Kasumi-1 (cell line): ENCODE measurements around the gene MAGI3.
A peak's percentile ranks its signal among the peaks of the same experiment; 100 is the strongest.
"Not testable (repeated sequence)": the region's sequence is repeated elsewhere in the genome, so short reads cannot be mapped to it uniquely, and the experiment has no call there.

Source experiments
- DNase-seq, 2 experiments: peaks; one replicate each; lab custom pipeline; 2025; lab: John Stamatoyannopoulos, UW

The MAGI3 gene

DNA sequence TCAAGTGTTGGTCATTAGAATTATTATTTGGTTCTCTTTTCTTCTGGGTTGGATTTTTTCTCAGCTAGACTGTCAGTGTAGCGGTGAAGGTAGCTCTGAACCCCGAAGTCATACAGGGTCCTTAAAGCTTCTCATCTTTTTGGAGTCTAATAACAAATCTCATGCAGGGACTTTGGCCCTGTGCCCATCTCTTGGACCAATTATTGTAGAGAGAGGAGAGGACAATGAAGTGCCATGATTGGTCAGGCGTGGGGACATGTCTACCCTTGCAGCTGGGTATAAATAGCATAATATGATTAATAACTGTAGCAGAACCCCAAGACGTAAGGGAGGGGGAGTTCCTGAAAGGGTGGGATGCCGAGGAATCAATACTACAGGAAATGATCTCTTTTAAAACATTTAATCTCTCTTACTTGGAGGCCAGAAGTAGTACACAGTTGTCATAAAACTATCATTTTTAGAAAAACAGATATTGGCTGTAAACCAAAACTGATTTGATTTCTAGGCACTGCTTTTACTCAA lies 8.8 kb downstream of the MAGI3 start:
- no peak for DNase-seq

DNA sequence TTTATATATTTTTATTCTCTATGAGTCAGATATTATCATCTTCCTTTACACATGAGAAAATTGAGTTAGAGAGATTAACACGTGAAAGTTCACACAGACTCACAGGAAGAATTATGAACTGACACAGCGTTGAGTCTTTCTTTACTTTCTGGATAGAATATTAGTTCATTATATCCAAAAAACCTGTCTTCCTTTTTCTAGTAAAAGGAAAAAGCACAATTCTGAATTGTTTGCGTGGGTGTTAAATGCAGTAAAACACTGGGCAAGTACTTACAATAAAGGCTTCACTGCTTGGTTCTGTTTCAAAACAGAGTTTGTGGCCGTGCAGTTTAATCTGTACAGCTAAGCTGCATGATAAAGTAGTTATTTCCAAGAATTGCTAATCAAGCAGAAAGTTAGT lies 10.8 kb downstream of the MAGI3 start:
- DNase-seq = no peak

DNA sequence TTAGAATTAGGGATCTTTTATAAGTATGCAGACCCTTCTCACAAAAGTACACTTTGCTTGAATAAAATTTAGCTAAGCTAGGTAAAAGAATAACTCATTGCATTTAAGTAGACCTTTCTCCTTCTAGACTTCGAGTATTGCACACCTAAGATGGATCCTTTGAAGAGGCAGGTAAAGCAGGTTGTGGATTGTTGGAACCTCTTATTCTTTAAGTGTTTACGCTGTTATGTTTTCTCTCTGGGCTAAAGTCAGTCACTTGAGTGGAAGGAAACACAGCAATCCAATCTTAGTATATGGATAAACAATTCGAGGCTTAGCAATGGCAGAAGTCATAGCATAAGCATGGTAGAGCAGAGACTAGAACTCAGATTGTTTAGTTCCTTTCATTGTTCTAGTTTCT lies 11.4 kb downstream of the MAGI3 start:
- no peak for DNase-seq

DNA sequence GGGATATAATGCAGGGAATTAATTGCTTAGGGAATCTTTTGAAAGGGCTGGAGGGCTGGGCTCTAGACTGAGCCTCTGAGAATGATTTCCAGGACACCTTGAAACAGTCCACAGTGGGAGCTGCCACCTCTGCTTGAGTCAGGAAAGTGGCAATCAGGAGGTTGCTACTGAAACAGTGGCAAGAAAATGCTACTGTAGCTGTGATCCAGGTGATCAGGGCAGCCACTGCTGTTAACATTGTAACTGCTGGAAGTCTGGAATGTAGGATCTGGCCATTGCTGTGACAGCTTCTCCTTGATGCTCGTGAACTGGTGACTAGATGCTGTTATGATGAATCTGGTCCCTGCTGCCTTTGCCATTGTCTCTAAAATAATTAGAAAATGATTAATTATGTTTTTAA lies 12.8 kb downstream of the MAGI3 start:
- no peak for DNase-seq

DNA sequence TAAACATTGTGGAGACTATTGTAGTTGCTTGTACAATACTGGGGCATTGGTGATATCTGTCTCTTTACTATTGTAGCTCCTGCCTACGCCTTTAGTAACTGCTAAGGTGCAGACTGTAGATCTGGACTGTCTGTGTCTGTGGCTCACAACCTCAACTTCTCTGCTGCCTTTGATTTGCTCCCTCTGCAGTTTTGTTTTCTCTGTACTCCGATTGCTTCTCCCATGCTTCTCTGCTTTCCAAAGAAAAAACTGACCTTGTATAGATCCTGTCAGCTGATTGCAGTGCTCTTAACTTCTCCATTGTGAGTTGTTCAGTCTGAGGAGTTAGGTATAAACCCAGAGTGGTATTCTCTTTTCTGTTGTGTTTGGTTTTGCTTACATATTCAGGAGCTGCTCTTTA lies 15.3 kb downstream of the MAGI3 start:
- no peak for DNase-seq

DNA sequence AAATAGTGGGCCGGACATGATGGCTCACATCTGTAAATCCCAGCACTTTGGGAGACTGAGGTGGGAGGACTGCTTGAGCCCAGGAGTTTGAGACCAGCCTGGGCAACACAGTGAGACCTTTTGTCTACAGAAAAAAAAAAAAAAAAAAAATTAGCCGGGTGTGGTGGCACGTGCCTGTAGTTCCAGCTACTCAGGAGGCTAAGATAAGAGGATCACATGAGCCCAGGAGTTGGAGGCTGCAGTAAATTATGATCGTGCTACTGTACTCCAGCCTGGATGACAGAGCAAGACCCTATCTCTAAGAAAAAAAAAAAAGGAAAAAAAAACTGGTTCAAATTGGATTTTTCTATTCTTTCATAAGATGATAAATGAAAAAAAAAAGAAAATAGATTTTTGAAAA lies 15.8 kb downstream of the MAGI3 start:
- DNase-seq = not testable (repeated sequence)

DNA sequence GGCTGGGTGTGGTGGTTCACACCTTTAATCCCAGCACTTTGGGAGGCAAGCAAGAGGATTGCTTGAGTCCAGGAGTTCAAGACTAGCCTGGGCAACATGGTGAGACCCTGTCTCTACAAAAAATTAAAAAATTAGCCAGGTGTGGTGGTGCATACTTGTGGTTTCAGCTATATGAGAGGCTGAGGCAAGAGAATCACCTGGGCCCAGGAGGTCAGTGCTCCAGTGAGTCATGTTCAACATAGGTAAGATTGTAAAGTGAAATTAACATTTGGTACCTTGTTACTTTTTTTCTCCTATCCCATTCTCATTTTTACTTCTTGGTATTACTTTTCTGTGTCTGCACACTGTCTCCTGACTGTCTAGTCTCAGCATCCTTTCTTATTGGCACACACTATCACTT lies 19.0 kb downstream of the MAGI3 start:
- no peak for DNase-seq

DNA sequence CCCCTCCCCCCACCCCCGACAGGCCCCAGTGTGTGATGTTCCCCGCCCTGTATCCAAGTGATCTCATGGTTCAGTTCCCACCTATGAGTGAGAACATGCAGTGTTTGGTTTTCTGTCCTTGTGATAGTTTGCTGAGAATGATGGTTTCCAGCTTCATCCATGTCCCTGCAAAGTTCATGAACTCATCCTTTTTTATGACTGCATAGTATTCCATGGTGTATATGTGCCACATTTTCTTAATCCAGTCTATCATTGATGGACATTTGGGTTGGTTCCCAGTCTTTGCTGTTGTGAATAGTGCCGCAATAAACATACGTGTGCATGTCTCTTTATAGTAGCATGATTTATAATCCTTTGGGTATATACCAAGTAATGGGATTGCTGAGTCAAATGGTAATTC lies 21.7 kb downstream of the MAGI3 start:
- not testable (repeated sequence) for DNase-seq

DNA sequence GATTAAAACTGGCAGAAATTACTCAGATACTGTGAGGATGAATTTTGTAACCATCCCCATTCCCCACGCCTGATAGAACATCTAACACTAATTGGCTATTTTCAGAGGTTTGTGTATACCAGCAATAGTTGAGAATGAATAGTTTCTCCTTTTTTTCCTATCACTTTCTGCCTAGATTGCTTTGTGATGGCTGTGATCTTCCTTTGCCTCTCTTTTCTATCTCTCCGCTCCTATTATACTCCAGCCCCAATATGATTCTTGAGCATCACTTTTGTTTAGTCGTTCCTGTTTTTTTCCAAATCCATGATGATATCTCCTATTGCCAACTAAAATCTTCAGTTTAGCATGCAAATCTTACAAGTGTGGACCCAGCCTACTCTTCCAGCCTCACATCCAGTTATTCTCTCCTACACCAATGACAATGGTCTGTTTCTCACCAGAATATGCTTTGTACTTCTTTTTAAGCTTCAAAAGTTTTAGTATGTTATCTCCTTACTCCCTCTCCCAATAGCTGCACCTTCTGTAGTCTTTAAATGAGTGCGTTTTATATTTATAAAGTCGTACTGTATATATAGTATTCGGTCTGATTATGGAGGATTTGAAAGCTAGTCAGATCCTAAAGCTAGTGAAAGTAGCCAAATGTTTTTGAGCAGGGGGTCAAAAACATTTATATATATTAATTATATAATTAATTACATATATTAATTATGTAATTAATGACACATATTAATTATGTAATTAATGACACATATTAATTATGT lies 25.2 kb downstream of the MAGI3 start:
- DNase-seq = peak; percentile 21 to 60

DNA sequence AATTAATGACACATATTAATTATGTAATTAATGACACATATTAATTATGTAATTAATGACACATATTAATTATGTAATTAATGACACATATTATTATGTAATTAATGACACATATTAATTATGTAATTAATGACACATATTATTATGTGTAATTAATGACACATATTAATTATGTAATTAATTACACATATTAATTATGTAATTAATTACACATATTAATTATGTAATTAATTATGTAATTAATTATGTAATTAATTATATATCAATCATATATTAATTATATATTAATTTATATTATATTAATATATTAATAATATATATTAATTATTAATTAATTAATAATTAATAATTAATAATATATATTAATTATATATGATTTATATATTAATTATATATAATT lies 25.8 kb downstream of the MAGI3 start:
- not testable (repeated sequence) for DNase-seq

DNA sequence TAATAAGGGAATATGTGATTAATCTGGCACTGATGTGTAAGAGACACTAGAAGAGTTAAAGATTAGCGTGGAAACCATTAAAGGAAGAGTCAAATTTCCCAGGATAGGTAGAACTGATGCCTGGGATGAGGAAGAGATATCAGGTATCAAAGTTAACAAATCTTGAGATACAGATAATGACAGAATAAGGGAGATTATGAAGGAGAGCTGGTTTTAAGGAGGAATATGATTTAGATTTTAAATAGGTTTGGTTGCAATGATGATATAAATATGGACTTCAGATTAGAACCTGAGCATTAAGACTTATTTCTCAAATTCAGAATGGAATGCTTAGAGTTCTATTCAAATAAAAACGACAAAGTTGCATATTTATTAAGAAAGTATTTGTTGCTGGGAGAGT lies 26.2 kb downstream of the MAGI3 start:
- DNase-seq = peak in 1 of 2 experiments; percentile 25

DNA sequence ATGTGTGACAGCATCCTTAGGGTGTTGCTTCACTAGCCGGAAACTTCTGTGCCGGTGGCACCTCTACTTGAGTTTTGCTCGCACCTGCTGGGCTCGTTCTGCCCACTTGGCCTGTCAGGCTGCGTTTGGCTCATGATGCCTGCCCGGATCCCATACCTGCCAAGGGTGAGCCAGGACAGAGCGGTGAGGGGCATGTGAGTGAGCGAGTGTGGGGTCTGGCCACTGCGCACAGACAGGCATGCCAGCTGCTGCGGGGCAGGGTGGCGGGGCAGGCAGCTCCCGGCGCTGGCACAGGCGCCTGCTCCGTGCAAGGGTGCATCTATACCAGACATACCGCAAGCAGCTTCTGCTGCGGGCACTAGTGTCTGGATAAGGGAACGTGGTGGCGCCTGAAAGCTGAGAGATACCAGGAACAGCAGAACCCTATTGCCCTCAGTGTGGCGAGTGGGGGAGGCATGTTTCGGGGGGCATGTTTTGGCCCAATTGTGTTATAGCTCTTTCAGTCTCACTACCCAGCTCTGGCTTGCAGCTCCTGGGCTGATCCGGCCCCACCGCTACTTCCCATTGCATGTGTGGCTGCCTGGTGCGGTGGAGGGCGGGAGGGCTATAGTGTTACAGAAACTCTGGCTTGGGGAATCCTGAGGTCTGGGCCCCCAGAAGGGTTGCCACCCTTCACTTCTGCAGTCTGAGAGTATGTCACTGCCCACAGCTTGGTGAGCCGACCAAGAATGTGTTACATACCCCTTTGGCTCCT lies 32.2 kb downstream of the MAGI3 start:
- DNase-seq = no peak

DNA sequence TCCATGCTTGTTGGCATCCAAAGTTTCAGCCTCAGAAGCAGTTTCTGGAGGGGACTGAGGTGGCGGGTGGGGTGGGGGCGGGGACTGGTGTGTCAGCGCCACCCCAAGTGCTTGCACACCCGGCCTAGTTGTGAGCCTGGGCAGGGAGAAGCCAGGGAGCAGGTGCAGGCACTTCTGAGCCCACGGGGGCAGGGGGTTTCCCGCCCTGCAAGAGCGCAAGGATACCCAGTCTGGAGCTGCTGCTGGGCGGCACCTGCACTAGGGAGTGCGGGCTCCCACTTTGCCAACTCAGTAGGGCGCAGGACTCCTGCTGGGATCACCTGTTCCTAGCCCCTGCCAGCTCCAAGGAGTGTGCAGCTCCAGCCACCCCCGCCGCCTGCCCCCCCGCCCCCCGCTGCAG lies 33.5 kb downstream of the MAGI3 start:
- no peak for DNase-seq

DNA sequence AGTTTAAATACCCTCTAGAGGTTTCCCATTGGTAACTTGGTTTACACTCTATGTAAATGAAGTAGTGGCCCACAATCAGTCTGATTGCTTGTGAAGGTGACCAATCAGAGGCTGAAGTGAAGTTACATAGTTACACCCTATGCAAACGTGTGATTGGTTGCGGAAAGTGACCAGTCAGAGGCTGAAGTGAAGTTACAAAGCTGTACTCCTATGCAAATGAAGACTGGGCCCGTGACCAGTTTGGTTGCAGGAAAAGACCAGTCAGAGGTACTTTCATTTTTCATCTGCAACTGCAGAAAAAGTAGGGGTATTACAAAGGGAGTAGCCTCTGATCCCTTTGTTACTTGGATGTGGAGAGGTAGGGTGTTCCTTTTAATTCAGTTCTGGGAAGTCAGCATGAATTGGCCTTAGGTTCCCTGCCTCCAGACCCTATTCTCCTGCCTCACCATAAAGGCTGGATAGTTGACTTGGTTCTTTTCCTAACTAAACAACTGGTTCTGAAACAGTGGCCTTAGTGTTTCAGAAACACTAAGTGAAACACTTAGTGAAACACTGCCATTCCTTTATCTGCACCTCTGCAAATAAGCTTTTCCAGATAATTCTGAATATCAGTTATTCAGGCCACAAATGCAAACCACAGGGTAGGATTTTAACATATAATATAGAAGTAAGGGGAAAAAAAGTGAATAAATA lies 39.3 kb downstream of the MAGI3 start:
- DNase-seq = no peak

DNA sequence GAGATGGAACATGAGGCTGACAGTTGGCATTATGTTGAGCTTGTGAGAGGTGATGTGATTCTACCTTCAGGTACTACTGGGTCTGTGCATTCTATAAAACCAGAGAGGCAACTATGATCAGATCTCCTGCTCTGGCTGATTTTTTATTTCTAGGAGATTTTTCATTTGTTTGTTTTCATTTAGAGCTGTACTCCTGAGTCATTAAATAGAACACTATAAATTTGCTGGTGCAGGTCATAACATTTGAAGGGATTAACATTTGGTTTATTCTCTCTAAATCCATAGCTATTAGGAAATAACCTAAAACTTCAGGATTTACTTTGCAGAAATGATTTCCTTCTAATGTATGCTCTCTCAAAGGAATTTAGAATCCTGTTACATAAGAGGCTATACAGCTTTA lies 42.9 kb downstream of the MAGI3 start:
- DNase-seq = no peak

DNA sequence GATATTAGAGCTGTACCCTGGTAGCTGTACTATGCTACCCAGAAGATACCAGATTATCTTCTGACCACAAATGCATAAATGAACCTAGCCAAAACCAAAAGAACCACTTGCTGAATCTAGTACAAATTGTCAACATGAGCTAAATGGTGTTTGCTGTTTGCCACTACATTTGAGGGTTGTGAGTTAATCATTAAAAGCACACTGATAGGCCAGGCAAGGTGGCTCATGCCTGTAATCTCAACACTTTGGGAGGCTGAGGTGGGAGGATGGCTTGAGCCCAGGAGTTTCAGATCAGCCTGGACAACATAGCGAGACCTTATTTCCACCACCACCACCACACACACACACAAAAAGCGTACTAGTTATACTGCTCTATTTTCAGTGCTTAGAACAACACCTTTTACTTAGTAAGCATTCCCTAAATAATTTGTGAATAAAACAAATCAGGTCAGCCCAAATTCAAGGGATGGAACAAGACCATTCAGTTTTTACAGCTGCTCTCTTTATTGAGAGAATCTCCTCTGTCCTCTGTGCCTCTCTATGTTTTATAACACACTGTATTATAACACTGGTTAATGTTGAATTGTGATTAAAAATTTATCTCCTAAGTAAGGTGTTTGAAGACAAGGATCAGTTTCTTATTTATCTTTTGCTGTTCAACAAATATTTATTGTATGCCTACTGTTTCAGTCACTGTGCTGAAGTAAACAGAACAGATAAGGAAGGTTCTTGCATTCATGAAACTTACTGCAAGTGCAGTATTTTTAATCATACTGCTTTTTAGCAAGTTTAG lies 44.0 kb downstream of the MAGI3 start:
- no peak for DNase-seq

DNA sequence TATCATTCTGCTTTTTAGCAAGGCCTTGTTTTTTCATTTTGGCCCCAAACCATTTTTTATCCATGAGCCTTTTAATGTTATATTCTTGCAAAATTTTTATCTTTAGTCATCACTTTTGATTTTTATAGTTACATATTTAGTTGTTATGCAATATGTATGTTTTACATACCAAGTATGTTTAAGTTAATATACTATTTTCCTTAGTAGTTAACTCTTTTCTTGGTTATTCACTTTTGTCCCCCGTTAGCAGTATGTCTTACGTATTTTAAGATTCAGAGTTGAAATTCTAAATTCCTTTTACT lies 44.5 kb downstream of the MAGI3 start:
- DNase-seq = no peak

DNA sequence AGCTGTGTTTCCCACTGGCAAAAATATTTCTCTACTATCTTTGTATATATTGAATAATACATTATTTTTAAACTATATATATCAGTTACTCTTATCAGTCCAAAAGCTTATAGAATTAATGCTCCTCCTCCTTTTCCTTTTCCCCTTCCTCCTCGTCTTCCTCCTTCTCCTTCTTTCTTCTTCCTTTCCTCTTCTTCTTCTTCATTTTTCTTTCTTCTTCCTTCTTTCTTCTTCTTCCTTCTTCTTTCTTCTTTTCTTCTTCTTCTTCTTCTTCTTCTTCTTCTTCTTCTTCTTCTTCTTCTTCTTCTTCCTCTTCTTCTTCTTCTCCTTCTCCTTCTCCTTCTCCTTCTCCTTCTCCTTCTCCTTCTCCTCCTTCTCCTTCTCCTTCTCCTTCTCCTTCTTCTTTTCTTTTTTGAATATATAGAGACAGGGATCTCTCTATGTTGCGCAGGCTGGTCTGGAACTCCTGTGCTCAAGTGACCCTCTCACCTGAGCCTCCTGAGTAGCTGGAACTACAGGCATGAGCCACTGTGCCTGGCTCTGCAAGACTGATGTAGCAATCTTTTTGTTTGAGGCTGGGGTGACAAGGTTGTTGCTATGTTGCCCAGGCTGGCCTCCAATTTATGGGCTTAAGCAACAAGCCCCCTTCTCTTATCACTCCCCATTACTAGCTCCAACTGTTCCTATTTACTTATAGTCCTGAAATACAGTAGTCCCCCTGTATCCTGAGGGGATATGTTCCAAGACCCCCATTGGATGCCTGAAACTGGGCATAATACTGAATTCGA lies 47.4 kb downstream of the MAGI3 start:
- no peak for DNase-seq

DNA sequence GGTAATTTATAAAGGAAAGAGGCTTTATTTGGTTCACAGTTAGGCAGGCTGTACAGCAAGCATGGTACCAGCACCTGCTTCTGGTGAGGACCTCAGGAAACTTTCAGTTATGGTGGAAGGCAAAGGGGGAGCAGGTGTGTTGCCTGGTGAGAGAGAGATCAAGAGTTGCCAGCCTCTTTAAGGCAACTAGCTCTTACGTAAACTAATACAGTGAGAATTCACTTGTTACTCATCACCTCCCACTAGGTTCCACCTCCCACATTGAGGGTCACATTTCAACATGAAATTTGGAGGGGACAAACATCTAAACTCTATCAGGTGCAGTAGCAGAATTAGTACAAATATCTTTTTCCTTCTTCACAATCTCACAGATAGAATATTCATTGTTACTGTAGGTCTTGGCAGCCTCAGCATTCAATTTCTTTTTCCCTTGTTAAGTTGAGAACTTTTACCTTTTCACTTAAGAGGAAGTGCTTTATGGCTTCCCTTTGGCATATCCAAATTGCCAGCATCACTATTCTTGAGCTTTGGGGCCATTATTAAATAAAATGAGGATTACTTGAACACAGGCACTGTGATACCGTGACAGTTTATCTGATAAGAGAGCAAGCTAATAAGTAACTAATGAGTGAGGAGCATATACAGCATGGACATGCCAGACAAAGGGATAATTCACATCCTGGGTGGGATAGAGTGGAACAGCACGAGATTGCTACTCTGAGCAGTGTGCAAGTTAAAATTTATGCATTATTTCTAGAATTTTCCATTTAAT lies 48.4 kb downstream of the MAGI3 start:
- DNase-seq = no peak

DNA sequence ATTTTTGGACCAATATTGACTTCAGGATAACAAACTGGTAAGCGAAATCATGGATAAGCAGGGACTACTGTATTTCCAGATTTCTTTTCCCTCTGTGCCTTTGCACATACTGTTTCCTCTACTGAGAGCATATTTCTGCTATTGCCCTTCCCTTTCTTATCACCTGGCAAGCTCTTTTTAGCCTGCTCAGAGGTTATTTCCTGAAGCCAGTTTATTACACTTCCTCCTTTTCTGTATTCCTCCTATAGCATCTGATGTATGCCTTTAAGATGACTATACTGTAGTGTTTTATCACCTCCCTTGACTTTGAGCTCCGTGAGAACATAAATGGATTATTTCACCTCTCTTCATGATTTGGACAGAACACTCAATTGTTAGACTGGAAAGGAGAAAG lies 49.0 kb downstream of the MAGI3 start:
- DNase-seq = peak; percentile 11 to 21

DNA sequence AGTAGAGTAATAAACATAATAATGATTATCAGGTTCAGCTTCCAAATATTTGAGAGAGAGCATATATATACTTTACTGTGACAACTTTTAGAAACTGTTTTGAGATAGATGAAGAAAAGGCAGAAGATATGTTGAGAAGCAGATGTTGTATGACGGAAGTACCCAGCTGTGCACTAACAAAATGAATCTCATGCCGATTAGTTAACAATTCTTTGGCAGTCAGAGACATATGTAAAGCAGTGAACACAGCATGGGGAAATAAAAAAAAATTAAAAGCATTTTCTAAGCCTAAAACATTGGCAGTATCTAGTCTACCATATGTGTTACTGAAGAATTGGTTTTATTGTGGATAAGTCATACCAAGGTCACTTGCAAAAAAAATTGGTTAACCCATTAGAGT lies 51.8 kb downstream of the MAGI3 start:
- DNase-seq = no peak
